GM08714 (cell line): ENCODE results near the gene GNPTG.

ENCODE experiments used
- H3K4me3 ChIP-seq: fragments of 200-500 bp; sonication (Bioruptor generic); 2 replicates; pipeline ENCODE4 v1.5.1; 2014; ENCODE audit warnings: mild to moderate bottlenecking, low read length, inconsistent platforms
- ZNF274 ChIP-seq: IDR thresholded peaks from 2 replicates; pipeline ENCODE4 v1.6.1; 2012; ENCODE audit warnings: mild to moderate bottlenecking, low read depth, low read length

The GNPTG gene

GRCh38 chr16:1334739-1335138 is 17.0 kb upstream of the GNPTG start:
- no peak for TF ChIP-seq ZNF274
- H3K4me3 ChIP-seq: no peak overlapping the region

DNA sequence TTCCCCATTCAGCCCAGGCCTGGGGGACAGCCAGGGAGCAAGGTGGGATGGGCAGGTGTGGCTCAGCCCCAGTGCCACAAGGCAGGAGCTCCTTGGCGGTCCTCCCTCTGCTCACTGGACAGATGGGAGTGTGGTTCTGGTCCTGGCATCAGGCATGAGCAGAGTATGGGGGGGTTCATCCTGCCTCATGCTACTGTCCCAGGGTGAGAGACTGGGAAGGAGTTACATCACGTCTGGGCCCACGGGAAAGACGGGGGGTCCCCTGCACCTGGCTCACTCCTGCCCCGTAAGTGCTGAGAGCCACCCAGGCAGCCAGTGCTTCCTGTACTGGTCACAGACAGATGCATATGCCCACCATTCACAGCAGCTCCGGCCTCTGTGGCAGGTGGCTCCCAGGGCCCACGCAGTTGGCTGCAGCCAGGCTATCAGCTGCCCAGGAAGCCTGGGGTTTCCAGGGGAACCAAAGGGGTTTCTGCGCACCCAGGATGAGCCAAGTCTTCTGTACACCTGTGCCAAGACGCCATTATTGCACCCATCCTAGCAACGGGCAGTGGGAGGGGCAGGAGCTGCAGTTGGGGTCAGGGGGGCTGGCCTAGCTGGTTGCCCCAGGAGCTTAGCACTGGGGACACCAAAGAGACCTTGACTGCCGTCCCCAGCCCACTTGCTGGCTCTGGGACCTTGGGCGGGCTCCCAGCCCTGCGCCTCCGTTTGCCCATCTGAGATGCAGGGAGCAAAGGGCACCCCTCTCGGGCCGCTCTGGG is 16.3 kb upstream of the GNPTG start:
- H3K4me3 ChIP-seq: no peak overlapping the region

DNA sequence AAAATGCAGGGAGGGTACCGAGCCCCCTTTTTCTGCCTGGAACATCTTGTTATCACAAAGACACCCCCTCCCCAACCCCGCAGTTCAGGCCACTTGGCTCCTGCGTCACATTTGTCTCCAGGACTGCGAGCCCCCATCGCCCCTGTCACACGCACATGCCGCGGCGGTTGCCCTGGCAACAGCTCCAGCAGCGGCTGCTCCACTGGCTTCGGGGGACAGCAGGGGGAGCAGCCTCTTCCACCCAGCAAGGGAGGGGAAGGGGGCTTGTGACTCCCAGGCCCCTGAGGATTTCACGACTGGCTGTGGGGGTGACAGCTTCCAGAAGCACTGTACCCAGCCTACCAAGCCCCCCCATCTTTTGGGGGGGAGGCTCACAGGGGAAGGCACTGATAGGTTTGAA is 15.7 kb upstream of the GNPTG start:
- TF ChIP-seq ZNF274: no peak
- H3K4me3 ChIP-seq: no peak overlapping the region

More for the DNA sequence above, 16.3 kb upstream of the GNPTG start:
- TF ChIP-seq ZNF274: no peak

DNA sequence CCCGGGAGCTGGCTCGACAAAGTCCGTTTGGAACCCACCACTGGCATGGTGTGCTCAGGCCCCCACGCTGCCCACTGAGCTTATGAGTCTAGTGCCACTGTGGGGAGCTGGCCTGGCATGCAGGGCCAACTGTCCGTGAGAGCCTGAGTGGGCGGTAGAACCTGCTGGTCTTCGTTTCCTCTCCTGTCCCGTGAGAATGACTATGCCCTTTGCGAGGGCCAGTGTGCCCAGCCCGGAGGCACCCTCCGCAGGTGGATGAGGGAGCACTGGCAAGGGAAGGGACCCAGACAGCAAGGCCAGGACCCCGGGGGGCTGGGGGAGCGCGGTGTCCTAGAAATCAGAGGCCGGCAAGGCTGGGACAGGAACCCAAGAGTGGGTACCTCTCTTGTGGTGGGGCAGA is 15.1 kb upstream of the GNPTG start:
- no peak overlapping the region for H3K4me3 ChIP-seq
- no peak for TF ChIP-seq ZNF274

DNA sequence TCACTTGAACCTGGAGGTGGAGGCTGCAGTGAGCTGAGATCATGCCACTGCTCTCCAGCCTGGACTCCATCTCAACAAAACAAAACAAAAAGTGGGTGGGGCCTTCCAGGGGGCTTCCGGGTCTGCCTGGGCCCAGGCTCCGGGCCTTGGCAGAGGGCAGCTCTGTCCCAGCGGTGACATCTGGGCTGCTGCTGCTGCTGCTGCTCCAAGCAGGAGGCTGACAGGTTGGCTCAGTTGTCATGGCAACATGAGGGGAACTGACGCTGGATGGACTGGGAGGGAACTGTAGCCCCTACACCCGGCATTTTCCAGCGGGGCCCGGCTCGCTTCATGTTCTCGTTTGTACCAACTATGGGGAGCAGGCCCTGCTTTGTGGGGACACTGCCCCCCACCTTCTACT is 14.2 kb upstream of the GNPTG start:
- TF ChIP-seq ZNF274: no peak
- H3K4me3 ChIP-seq: no peak overlapping the region

DNA sequence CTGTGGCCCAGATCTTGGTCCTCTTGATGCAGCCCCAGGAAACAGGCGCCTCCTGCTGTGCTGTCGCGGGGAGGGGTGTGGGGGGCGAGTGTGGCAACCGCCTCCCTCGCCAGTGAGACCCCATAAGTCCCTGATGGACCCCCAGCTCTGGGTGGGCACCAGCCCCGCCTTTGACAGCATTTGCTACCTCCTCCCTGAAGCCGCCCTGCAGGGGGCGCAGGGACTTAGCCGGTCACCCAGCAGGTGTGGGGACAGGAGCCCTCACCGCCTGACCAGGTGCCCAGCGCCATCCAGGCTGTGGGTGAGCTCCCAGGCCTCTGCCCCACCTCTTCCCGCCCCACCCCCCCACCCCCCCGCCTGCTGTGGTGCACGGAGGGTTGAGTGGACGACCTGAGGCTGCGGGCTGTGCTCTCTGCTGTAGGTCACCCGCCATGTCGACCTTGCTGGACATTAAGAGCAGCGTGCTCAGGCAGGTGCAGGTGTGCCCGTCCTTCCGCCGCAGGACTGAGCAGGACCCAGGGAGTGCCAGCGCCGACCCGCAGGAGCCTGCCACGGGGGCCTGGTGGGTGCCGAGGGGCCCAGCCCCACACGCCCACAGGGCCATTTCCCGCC is 13.5 kb upstream of the GNPTG start:
- TF ChIP-seq ZNF274: no peak
- H3K4me3 ChIP-seq: no peak overlapping the region

- no peak for TF ChIP-seq ZNF274
- no peak overlapping the region for H3K4me3 ChIP-seq
Measured at GRCh38 chr16:1338855-1339675, 12.7 kb upstream of the GNPTG start.

GRCh38 chr16:1340730-1341494 is 10.8 kb upstream of the GNPTG start:
- H3K4me3 ChIP-seq: no peak overlapping the region
- TF ChIP-seq ZNF274: no peak

DNA sequence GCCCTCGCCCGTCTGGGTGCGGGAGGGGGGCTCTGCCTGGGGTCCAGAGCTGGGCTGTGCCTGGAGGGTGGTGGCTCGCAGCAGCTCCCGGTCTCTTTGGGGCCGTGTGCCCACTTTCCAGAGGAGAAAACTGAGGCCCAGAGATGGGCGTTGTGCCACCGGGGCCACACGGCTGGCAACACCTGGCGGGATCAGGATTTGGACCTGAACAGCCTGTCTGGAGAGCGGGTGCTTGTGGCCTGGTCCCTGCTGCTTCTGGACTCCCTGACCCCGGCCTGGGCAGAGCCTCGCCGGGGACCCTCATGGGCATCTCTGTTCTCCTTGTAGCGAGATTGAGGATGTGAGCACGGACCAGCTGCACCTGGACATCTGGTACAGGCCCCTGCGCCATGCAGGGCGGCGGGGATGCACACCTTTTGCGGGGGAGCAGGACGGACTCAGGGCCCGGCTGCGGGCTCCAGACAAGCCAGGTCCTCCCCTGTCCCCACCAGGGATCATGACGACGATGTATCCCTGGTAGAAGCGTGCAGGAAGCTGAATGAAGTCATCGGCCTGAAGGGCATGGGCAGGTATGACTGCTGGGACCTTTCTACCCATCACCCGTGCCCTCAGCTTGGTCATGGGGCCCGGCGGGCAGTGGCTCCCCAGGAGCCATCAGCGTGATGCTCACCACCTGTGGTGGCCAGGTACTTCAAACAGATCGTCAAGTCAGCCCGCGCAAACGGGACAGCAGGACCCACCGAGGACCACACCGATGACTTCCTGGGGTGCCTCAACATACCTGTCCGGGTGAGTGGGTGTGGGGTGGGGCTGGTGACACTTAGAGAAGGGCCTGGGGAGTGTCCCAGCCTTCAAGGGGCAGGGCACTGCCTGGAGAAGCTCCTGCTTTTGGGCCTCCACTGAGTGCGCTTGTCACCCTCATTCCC is 10.0 kb upstream of the GNPTG start:
- no peak overlapping the region for H3K4me3 ChIP-seq
- no peak for TF ChIP-seq ZNF274

- no peak for TF ChIP-seq ZNF274
- H3K4me3 ChIP-seq: peak overlapping the region; percentile 26; the same call in 1 of the 2 replicates
Measured at GRCh38 chr16:1342526-1343427, 9.0 kb upstream of the GNPTG start.

- no peak for TF ChIP-seq ZNF274
Measured at GRCh38 chr16:1343428-1344242, 8.1 kb upstream of the GNPTG start.

More at GRCh38 chr16:1343428-1344242, 8.1 kb upstream of the GNPTG start:
- no peak overlapping the region for H3K4me3 ChIP-seq
